Neural cell (in vitro differentiated cells): ENCODE results near the gene CREBBP. TPM values are rescaled to one million over a fixed set of nuclear protein-coding genes. Genes with fewer than 3 reads are reported as not detected.

Experiments used
- H2AFZ ChIP-seq: fragments of 200-600, 300-800 bp; sonication (generic), shearing (Covaris generic); 2 replicates; pipeline ENCODE4 v1.6.0; 2014; ENCODE audit warnings: low read depth, mild to moderate bottlenecking, antibody characterized with exemption, low read length, moderate library complexity
- H3F3A ChIP-seq: fragments of 200-600 bp; shearing (Covaris generic); 2 replicates; pipeline ENCODE4 v1.6.1; 2016; ENCODE audit warnings: mild to moderate bottlenecking, moderate library complexity, mixed read lengths, antibody characterized with exemption, low read length; ENCODE audit not compliant: insufficient read depth, poor library complexity, severe bottlenecking
- H3K27ac ChIP-seq: fragments of 200-600, 300-800 bp; sonication (generic), shearing (Covaris generic); 2 replicates; pipeline ENCODE4 v1.5.1; 2014; ENCODE audit warnings: mild to moderate bottlenecking, low read length, moderate library complexity
- H3K27me3 ChIP-seq: fragments of 300-800, 200-600 bp; sonication (generic), shearing (Covaris generic); 2 replicates; pipeline ENCODE4 v1.6.0; 2014; ENCODE audit warnings: mild to moderate bottlenecking, low read depth, low read length, moderate library complexity; ENCODE audit not compliant: insufficient read depth
- H3K36me3 ChIP-seq: fragments of 300-800, 200-600 bp; sonication (generic), shearing (Covaris generic); 2 replicates; pipeline ENCODE4 v1.5.1; 2014; ENCODE audit warnings: mild to moderate bottlenecking, antibody characterized with exemption, low read length, moderate library complexity; ENCODE audit not compliant: insufficient read depth
- H3K4me2 ChIP-seq: fragments of 300-800, 200-600 bp; sonication (generic), shearing (Covaris generic); 2 replicates; pipeline ENCODE4 v1.6.0; 2014; ENCODE audit warnings: mild to moderate bottlenecking, low read length
- H3K4me3 ChIP-seq: fragments of 300-800, 200-600 bp; sonication (generic), shearing (Covaris generic); 2 replicates; pipeline ENCODE4 v1.5.1; 2014; ENCODE audit warnings: mild to moderate bottlenecking, low read length, moderate library complexity
- H3K79me2 ChIP-seq: fragments of 200-600 bp; shearing (Covaris generic); replicated peaks from 2 replicates; pipeline ENCODE4 v1.6.0; 2014; ENCODE audit warnings: mild to moderate bottlenecking, low read length, moderate library complexity; ENCODE audit not compliant: insufficient read depth
- H3K9ac ChIP-seq: fragments of 300-800, 200-600 bp; sonication (generic), shearing (Covaris generic); 2 replicates; pipeline ENCODE4 v1.6.1; 2016; ENCODE audit warnings: mild to moderate bottlenecking, low read length, mixed read lengths
- H3K9me2 ChIP-seq: fragments of 200-600 bp; shearing (Covaris generic); 2 replicates; pipeline ENCODE4 v1.6.1; 2016; ENCODE audit warnings: mild to moderate bottlenecking, low read length, mixed read lengths; ENCODE audit not compliant: insufficient read depth
- H3K9me3 ChIP-seq: fragments of 200-600, 300-800 bp; sonication (generic), shearing (Covaris generic); 2 replicates; pipeline ENCODE4 v1.6.1; 2016; ENCODE audit warnings: mild to moderate bottlenecking, mixed run types, low read length, moderate library complexity, mixed read lengths
- H4K20me1 ChIP-seq: fragments of 200-600 bp; shearing (Covaris generic); 2 replicates; pipeline ENCODE4 v1.6.1; 2016; ENCODE audit warnings: mild to moderate bottlenecking, mixed run types; ENCODE audit not compliant: insufficient read depth
- CTCF ChIP-seq: fragments of 450-650 bp; IDR thresholded peaks from 2 replicates; pipeline ENCODE4 v1.5.1; 2014; ENCODE audit warnings: antibody characterized with exemption, mild to moderate bottlenecking, moderate library complexity; ENCODE audit not compliant: poor library complexity, severe bottlenecking
- EP300 ChIP-seq: fragments of 450-650 bp; conservative IDR thresholded peaks from 2 replicates; pipeline ENCODE4 v1.6.1; 2014; ENCODE audit warnings: antibody characterized with exemption, mild to moderate bottlenecking, moderate library complexity; ENCODE audit not compliant: poor library complexity, severe bottlenecking
- EZH2 ChIP-seq: fragments of 200-600, 300-800 bp; shearing (Covaris generic), sonication (generic); IDR thresholded peaks from 2 replicates; pipeline ENCODE4 v1.6.1; 2014; ENCODE audit warnings: antibody characterized with exemption, low read length, borderline replicate concordance, mild to moderate bottlenecking; ENCODE audit not compliant: insufficient read depth, poor library complexity, severe bottlenecking
- MXI1 ChIP-seq: fragments of 450-650 bp; conservative IDR thresholded peaks from 2 replicates; pipeline ENCODE4 v1.6.1; 2014; ENCODE audit warnings: antibody characterized with exemption, mild to moderate bottlenecking; ENCODE audit not compliant: poor library complexity, severe bottlenecking
- POLR2AphosphoS5 ChIP-seq: IDR thresholded peaks from 2 replicates; pipeline ENCODE4 v1.6.1; 2012
- RAD21 ChIP-seq: fragments of 450-650 bp; conservative IDR thresholded peaks from 2 replicates; pipeline ENCODE4 v1.6.1; 2014; ENCODE audit warnings: antibody characterized with exemption, mild to moderate bottlenecking, moderate library complexity
- REST ChIP-seq: IDR thresholded peaks from 2 replicates; pipeline ENCODE4 v1.6.1; 2012; ENCODE audit warnings: borderline replicate concordance
- SMC3 ChIP-seq: fragments of 450-650 bp; conservative IDR thresholded peaks from 2 replicates; pipeline ENCODE4 v1.6.1; 2014; ENCODE audit warnings: antibody characterized with exemption, mild to moderate bottlenecking, moderate library complexity; ENCODE audit not compliant: poor library complexity
- TAF1 ChIP-seq: IDR thresholded peaks from 2 replicates; pipeline ENCODE4 v1.6.1; 2012; ENCODE audit warnings: low read depth
- polyA plus RNA-seq: library from polyadenylated mRNA; depleted of rRNA; stranded (reverse); fragments of >200 nt; gene quantifications from 2 replicates; pipeline ENCODE4 v1.2.3, GENCODE V29; 2014

Gene CREBBP
- polyA plus RNA-seq, 1 donor from 2014 or later: 3.3 TPM

- Histone ChIP-seq H3F3A (no peaks in the 10 kb centered on the region), H3K27me3 (no peaks in the 10 kb centered on the region), H3K36me3 (peaks cover 6% of the 10 kb centered on the region), H2AFZ (no peak overlapping the region), H3K9me2 (no peaks in the 10 kb centered on the region), H3K4me2 (no peak overlapping the region), H3K27ac (no peak overlapping the region), H4K20me1 (no peaks in the 10 kb centered on the region), H3K9ac (no peak overlapping the region), H3K9me3 (no peaks in the 10 kb centered on the region), H3K79me2 (no peaks in the 10 kb centered on the region), H3K4me3 (no peak overlapping the region)
- no peak for TF ChIP-seq EP300
- TF ChIP-seq REST: no peak
- no peak for TF ChIP-seq POLR2AphosphoS5
- no peak for TF ChIP-seq MXI1
- TF ChIP-seq CTCF: no peak
- TF ChIP-seq EZH2: no peak
- TF ChIP-seq SMC3: no peak
- no peak for TF ChIP-seq TAF1
- no peak for TF ChIP-seq RAD21
Measured at GRCh38 chr16:3766177-3766576, 114.3 kb downstream of the CREBBP start.

GRCh38 chr16:3764409-3764808 lies 116.1 kb downstream of the CREBBP start:
- no peaks in the 10 kb centered on the region for H3K9me3 ChIP-seq
- no peak overlapping the region for H3K9ac ChIP-seq
- H3K36me3 ChIP-seq: peaks cover 6% of the 10 kb centered on the region
- H3K79me2 ChIP-seq: peaks cover 4% of the 10 kb centered on the region
- H3K27me3 ChIP-seq: no peaks in the 10 kb centered on the region
- no peak overlapping the region for H3K4me3 ChIP-seq
- H3K4me2 ChIP-seq: no peak overlapping the region
- H3K27ac ChIP-seq: no peak overlapping the region
- H2AFZ ChIP-seq: no peak overlapping the region
- H4K20me1 ChIP-seq: no peaks in the 10 kb centered on the region
- no peak for TF ChIP-seq TAF1
- H3K9me2 ChIP-seq: no peaks in the 10 kb centered on the region
- H3F3A ChIP-seq: no peaks in the 10 kb centered on the region

GRCh38 chr16:3762107-3762750 lies 118.3 kb downstream of the CREBBP start:
- Histone ChIP-seq H3F3A (no peaks in the 10 kb centered on the region), H2AFZ (no peak overlapping the region), H3K79me2 (peaks cover 4% of the 10 kb centered on the region), H3K4me2 (no peak overlapping the region), H4K20me1 (no peaks in the 10 kb centered on the region), H3K27ac (no peak overlapping the region), H3K9me3 (no peaks in the 10 kb centered on the region), H3K27me3 (no peaks in the 10 kb centered on the region), H3K4me3 (no peak overlapping the region), H3K9me2 (no peaks in the 10 kb centered on the region), H3K36me3 (peaks cover 6% of the 10 kb centered on the region), H3K9ac (no peak overlapping the region)
- TF ChIP-seq POLR2AphosphoS5: no peak
- no peak for TF ChIP-seq SMC3
- TF ChIP-seq TAF1: no peak
- TF ChIP-seq RAD21: no peak
- no peak for TF ChIP-seq EP300
- no peak for TF ChIP-seq REST
- no peak for TF ChIP-seq CTCF
- TF ChIP-seq EZH2: no peak
- no peak for TF ChIP-seq MXI1
